K562 (cell line): ENCODE measurements around the gene HSD17B10. TPM values are rescaled to one million over a fixed set of nuclear protein-coding genes. Genes with fewer than 3 reads are reported as not detected.

Source experiments
- GTF2F1 ChIP-seq: IDR thresholded peaks from 2 replicates; pipeline ENCODE4 v1.6.1; 2011; ENCODE audit warnings: low read depth, low read length, improper control_type of control experiment
- HLTF ChIP-seq: fragments of 450-650 bp; IDR thresholded peaks from 2 replicates; pipeline ENCODE4 v1.6.1; 2016
- HMGN3 ChIP-seq: IDR thresholded peaks from 2 replicates; pipeline ENCODE4 v1.6.1; 2011; ENCODE audit warnings: borderline replicate concordance, low read depth, mild to moderate bottlenecking, mixed read lengths, low read length; ENCODE audit not compliant: insufficient read length; ENCODE audit errors: extremely low read depth
- MAZ ChIP-seq, 2 experiments: fragments of 450-650 bp in 1 of 2; sonication (generic) in 1 of 2; formaldehyde crosslinking; IDR thresholded peaks in 1 of 2; conservative IDR thresholded peaks in 1 of 2; 2 replicates each; pipeline versions ENCODE4 v1.4.0 to v1.5.0; 2020; ENCODE audit warnings: mild to moderate bottlenecking in 1 of 2, missing genetic modification reagents in 1 of 2
- ZBTB49 ChIP-seq: sonication (generic); formaldehyde crosslinking; IDR thresholded peaks from 2 replicates; pipeline ENCODE4 v1.8.0; 2022; ENCODE audit warnings: missing genetic modification reagents, mild to moderate bottlenecking, borderline replicate concordance
- ZNF184 ChIP-seq: sonication (generic); formaldehyde crosslinking; IDR thresholded peaks from 2 replicates; pipeline ENCODE4 v1.5.0; 2020; ENCODE audit warnings: missing genetic modification reagents
- ZNF24 ChIP-seq: fragments of 450-650 bp; IDR thresholded peaks from 2 replicates; pipeline ENCODE4 v1.6.1; 2016
- ZNF277 ChIP-seq: fragments of 250-450 bp; sonication (Bioruptor Pico); IDR thresholded peaks from 2 replicates; pipeline ENCODE4 v1.8.0; 2022; ENCODE audit warnings: inconsistent platforms, mild to moderate bottlenecking, moderate library complexity, borderline replicate concordance
- ZNF324 ChIP-seq: fragments of 250-450 bp; sonication (Bioruptor Pico); IDR thresholded peaks from 2 replicates; pipeline ENCODE4 v1.4.0; 2020; ENCODE audit warnings: mild to moderate bottlenecking
- polyA plus RNA-seq, 8 experiments: library from polyadenylated mRNA; depleted of rRNA in 4 of 8; stranded (reverse) in 5 of 8; unstranded in 3 of 8; fragments of >200 nt; fragmentation: Nextera tagmentation in 2 of 8; fragmentation: Illumina TruSeq in 1 of 8; extraction: Ambion mirVana in 2 of 8; extraction: Trizol in 1 of 8; gene quantifications; 2 replicates each; pipeline versions ENCODE4 v1.2.1 to v1.2.3, GENCODE V29; 2011 to 2014; ENCODE audit warnings: inconsistent platforms in 1 of 8, missing spikeins in 1 of 8
- total RNA-seq, 7 experiments: library from RNA; depleted of rRNA in 6 of 7; stranded (reverse); fragments of >200 nt in 6 of 7; fragmentation: Illumina TruSeq in 2 of 7; extraction: Trizol in 2 of 7; gene quantifications; 2 replicates each; pipeline versions ENCODE4 v1.2.1 to v1.2.3, GENCODE V29; 2011 to 2021; ENCODE audit warnings: low replicate concordance in 1 of 7
- TF ChIP-seq, protein P1 (sequence below): fragments of 450-650 bp; IDR thresholded peaks from 2 replicates; pipeline ENCODE4 v1.6.1; 2017; ENCODE audit warnings: antibody characterized with exemption, mild to moderate bottlenecking
- TF ChIP-seq, protein P2 (sequence below), 3 experiments: fragments of 200-800 bp in 1 of 3; fragments of 250-450 bp in 1 of 3; fragments of 450-650 bp in 1 of 3; sonication (Bioruptor Pico) in 1 of 3; sonication (Bioruptor generic) in 1 of 3; formaldehyde crosslinking in 1 of 3; IDR thresholded peaks; 2 replicates each; pipeline versions ENCODE4 v1.6.1 to v1.8.0; 2016 to 2022; ENCODE audit warnings: mild to moderate bottlenecking in 2 of 3, missing genetic modification characterization in 2 of 3, missing compliant biosample characterization in 1 of 3, moderate library complexity in 1 of 3
- TF ChIP-seq, protein P3 (sequence below): fragments of 450-650 bp; formaldehyde crosslinking; IDR thresholded peaks from 2 replicates; pipeline ENCODE4 v1.4.0; 2022; ENCODE audit warnings: missing genetic modification characterization

The HSD17B10 gene
- total and polyA plus RNA-seq, 9 of the 15 experiments (the other 6 are each of a cell fraction or from before 2014, with no cell fraction given), result 45.3 to 221 (median 186) TPM

DNA sequence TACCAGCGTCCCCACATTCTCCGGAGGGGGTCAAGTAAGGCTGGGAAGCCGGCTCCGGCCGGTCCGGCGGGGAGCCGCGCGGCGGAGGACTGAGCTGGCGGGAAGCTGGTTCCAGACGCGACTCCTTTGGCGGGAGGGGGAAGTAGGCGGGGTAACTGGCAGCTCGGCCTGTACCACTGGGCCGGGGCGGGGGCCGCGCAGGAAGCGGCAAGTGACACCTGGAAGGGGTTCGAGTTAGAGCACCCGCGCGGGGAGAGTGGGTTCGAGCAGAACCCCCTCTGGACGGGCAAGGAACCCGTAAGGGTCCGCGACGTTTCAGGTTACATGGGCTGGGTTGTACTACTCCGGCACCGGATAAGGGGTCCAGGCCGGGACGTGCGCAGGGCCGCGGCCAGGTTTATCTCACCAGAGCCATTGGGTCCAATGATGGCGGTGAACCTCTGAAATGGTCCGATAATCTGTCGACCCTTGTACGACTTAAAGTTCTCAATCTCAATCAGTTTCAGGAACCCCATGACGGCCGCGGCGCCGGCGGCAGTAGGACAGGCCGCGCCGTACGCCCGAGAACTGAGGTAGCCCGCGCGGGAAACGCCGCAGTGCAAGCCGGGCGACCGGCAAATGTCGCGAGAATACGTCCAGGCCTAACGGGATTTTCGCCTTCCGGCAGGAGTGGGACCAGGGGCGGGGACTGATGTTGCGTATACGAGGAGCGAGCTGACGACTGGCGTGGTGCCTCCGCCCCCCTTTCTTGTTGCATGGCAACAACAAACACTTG, 11.9 kb downstream of the HSD17B10 start, which contains the start of gene SMC1A (continued):
- TF ChIP-seq, protein P1, sequence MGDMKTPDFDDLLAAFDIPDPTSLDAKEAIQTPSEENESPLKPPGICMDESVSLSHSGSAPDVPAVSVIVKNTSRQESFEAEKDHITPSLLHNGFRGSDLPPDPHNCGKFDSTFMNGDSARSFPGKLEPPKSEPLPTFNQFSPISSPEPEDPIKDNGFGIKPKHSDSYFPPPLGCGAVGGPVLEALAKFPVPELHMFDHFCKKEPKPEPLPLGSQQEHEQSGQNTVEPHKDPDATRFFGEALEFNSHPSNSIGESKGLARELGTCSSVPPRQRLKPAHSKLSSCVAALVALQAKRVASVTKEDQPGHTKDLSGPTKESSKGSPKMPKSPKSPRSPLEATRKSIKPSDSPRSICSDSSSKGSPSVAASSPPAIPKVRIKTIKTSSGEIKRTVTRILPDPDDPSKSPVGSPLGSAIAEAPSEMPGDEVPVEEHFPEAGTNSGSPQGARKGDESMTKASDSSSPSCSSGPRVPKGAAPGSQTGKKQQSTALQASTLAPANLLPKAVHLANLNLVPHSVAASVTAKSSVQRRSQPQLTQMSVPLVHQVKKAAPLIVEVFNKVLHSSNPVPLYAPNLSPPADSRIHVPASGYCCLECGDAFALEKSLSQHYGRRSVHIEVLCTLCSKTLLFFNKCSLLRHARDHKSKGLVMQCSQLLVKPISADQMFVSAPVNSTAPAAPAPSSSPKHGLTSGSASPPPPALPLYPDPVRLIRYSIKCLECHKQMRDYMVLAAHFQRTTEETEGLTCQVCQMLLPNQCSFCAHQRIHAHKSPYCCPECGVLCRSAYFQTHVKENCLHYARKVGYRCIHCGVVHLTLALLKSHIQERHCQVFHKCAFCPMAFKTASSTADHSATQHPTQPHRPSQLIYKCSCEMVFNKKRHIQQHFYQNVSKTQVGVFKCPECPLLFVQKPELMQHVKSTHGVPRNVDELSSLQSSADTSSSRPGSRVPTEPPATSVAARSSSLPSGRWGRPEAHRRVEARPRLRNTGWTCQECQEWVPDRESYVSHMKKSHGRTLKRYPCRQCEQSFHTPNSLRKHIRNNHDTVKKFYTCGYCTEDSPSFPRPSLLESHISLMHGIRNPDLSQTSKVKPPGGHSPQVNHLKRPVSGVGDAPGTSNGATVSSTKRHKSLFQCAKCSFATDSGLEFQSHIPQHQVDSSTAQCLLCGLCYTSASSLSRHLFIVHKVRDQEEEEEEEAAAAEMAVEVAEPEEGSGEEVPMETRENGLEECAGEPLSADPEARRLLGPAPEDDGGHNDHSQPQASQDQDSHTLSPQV, result peak; percentile 33; the same call in 1 of the 2 replicates
- TF ChIP-seq, protein P2, sequence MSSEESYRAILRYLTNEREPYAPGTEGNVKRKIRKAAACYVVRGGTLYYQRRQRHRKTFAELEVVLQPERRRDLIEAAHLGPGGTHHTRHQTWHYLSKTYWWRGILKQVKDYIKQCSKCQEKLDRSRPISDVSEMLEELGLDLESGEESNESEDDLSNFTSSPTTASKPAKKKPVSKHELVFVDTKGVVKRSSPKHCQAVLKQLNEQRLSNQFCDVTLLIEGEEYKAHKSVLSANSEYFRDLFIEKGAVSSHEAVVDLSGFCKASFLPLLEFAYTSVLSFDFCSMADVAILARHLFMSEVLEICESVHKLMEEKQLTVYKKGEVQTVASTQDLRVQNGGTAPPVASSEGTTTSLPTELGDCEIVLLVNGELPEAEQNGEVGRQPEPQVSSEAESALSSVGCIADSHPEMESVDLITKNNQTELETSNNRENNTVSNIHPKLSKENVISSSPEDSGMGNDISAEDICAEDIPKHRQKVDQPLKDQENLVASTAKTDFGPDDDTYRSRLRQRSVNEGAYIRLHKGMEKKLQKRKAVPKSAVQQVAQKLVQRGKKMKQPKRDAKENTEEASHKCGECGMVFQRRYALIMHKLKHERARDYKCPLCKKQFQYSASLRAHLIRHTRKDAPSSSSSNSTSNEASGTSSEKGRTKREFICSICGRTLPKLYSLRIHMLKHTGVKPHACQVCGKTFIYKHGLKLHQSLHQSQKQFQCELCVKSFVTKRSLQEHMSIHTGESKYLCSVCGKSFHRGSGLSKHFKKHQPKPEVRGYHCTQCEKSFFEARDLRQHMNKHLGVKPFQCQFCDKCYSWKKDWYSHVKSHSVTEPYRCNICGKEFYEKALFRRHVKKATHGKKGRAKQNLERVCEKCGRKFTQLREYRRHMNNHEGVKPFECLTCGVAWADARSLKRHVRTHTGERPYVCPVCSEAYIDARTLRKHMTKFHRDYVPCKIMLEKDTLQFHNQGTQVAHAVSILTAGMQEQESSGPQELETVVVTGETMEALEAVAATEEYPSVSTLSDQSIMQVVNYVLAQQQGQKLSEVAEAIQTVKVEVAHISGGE (CRISPR knock-in tag; IDR thresholded peaks at IDR 0.05), result peak in 1 of 3 experiments; percentile 58; a peak in 1 of 6 replicates
- TF ChIP-seq HLTF, result peak; percentile 25; the same call in 1 of the 2 replicates
- no peak for TF ChIP-seq ZNF277 (CRISPR knock-in tag)
- no peak for TF ChIP-seq ZNF184 (CRISPR knock-in tag)
- TF ChIP-seq ZNF24, result no peak
- TF ChIP-seq, protein P3, sequence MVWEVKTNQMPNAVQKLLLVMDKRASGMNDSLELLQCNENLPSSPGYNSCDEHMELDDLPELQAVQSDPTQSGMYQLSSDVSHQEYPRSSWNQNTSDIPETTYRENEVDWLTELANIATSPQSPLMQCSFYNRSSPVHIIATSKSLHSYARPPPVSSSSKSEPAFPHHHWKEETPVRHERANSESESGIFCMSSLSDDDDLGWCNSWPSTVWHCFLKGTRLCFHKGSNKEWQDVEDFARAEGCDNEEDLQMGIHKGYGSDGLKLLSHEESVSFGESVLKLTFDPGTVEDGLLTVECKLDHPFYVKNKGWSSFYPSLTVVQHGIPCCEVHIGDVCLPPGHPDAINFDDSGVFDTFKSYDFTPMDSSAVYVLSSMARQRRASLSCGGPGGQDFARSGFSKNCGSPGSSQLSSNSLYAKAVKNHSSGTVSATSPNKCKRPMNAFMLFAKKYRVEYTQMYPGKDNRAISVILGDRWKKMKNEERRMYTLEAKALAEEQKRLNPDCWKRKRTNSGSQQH (CRISPR knock-in tag), result no peak
- TF ChIP-seq ZBTB49 (CRISPR knock-in tag), result no peak
- TF ChIP-seq HMGN3, result peak; percentile 83
- no peak for TF ChIP-seq ZNF324 (CRISPR knock-in tag)
- peak; percentile 54 to 59; a peak in 2 of 4 replicates for TF ChIP-seq MAZ (CRISPR knock-in tag; conservative IDR thresholded peaks at IDR 0.05 in 1 of 2, IDR thresholded peaks at IDR 0.05 in 1 of 2)
- TF ChIP-seq GTF2F1, result peak; percentile 53; the same call in 1 of the 2 replicates
